HEK293 (cell line): Measurements from ENCODE around the gene TPRA1.

Experiments used
- EGR2 ChIP-seq: fragments of 450-650 bp; formaldehyde crosslinking; IDR thresholded peaks from 2 replicates; pipeline ENCODE4 v1.5.1; 2016; ENCODE audit warnings: low read depth, missing biosample characterization, missing genetic modification characterization
- GLIS1 ChIP-seq: fragments of 450-650 bp; formaldehyde crosslinking; IDR thresholded peaks from 2 replicates; pipeline ENCODE4 v1.5.1; 2016; ENCODE audit warnings: missing biosample characterization, missing genetic modification characterization
- KLF1 ChIP-seq: fragments of 450-650 bp; formaldehyde crosslinking; IDR thresholded peaks from 2 replicates; pipeline ENCODE4 v1.5.1; 2016; ENCODE audit warnings: missing biosample characterization, missing genetic modification characterization
- KLF9 ChIP-seq: fragments of 450-650 bp; formaldehyde crosslinking; IDR thresholded peaks from 2 replicates; pipeline ENCODE4 v1.5.1; 2016; ENCODE audit warnings: missing biosample characterization, missing genetic modification characterization, low read depth
- PRDM1 ChIP-seq: fragments of 450-650 bp; formaldehyde crosslinking; IDR thresholded peaks from 2 replicates; pipeline ENCODE4; 2016; ENCODE audit warnings: missing biosample characterization, missing genetic modification characterization
- REPIN1 ChIP-seq: fragments of 450-650 bp; formaldehyde crosslinking; IDR thresholded peaks from 2 replicates; pipeline ENCODE4 v1.5.1; 2017; ENCODE audit warnings: missing biosample characterization, missing genetic modification characterization, low read depth
- ZBTB20 ChIP-seq: fragments of 450-650 bp; formaldehyde crosslinking; IDR thresholded peaks from 2 replicates; pipeline ENCODE4 v1.5.1; 2016; ENCODE audit warnings: missing biosample characterization, missing genetic modification characterization
- ZFP69B ChIP-seq: fragments of 450-650 bp; formaldehyde crosslinking; IDR thresholded peaks from 2 replicates; pipeline ENCODE4 v1.5.1; 2016; ENCODE audit warnings: missing biosample characterization, missing genetic modification characterization
- ZNF138 ChIP-seq: fragments of 450-650 bp; formaldehyde crosslinking; IDR thresholded peaks from 2 replicates; pipeline ENCODE4 v1.5.1; 2016; ENCODE audit warnings: missing biosample characterization, missing genetic modification characterization, borderline replicate concordance
- ZNF140 ChIP-seq: fragments of 450-650 bp; formaldehyde crosslinking; IDR thresholded peaks from 2 replicates; pipeline ENCODE4 v1.5.1; 2016; ENCODE audit warnings: missing biosample characterization, missing genetic modification characterization
- ZNF174 ChIP-seq: fragments of 450-650 bp; formaldehyde crosslinking; IDR thresholded peaks from 2 replicates; pipeline ENCODE4 v1.5.0; 2017; ENCODE audit warnings: missing biosample characterization, mild to moderate bottlenecking, missing genetic modification characterization
- ZNF18 ChIP-seq: fragments of 450-650 bp; formaldehyde crosslinking; IDR thresholded peaks from 2 replicates; pipeline ENCODE4 v1.5.1; 2016; ENCODE audit warnings: missing biosample characterization, missing genetic modification characterization
- ZNF335 ChIP-seq: fragments of 450-650 bp; formaldehyde crosslinking; conservative IDR thresholded peaks from 2 replicates; pipeline ENCODE4 v1.5.1; 2016; ENCODE audit warnings: missing biosample characterization, missing genetic modification characterization
- ZNF510 ChIP-seq: fragments of 450-650 bp; formaldehyde crosslinking; IDR thresholded peaks from 2 replicates; pipeline ENCODE4 v1.5.1; 2018; ENCODE audit warnings: mild to moderate bottlenecking, missing genetic modification characterization, missing biosample characterization; ENCODE audit not compliant: insufficient replicate concordance
- ZSCAN18 ChIP-seq: fragments of 450-650 bp; formaldehyde crosslinking; IDR thresholded peaks from 2 replicates; pipeline ENCODE4 v1.5.1; 2016; ENCODE audit warnings: missing biosample characterization, missing genetic modification characterization
- TF ChIP-seq, protein P1 (sequence below): fragments of 450-650 bp; formaldehyde crosslinking; optimal IDR thresholded peaks from 2 replicates; pipeline ENCODE3; 2016; ENCODE audit warnings: missing biosample characterization, mild to moderate bottlenecking, missing genetic modification characterization
- TF ChIP-seq, protein P2 (sequence below): fragments of 450-650 bp; formaldehyde crosslinking; IDR thresholded peaks from 2 replicates; pipeline ENCODE4 v1.5.0; 2017; ENCODE audit warnings: missing biosample characterization, missing genetic modification characterization, borderline replicate concordance
- TF ChIP-seq, protein P3 (sequence below): fragments of 450-650 bp; formaldehyde crosslinking; IDR thresholded peaks from 2 replicates; pipeline ENCODE4; 2016; ENCODE audit warnings: missing biosample characterization, missing genetic modification characterization

TPRA1 gene

GRCh38 chr3:127629467-127630403 lies 39.2 kb upstream of the TPRA1 start (continued):
- TF ChIP-seq, protein P1, sequence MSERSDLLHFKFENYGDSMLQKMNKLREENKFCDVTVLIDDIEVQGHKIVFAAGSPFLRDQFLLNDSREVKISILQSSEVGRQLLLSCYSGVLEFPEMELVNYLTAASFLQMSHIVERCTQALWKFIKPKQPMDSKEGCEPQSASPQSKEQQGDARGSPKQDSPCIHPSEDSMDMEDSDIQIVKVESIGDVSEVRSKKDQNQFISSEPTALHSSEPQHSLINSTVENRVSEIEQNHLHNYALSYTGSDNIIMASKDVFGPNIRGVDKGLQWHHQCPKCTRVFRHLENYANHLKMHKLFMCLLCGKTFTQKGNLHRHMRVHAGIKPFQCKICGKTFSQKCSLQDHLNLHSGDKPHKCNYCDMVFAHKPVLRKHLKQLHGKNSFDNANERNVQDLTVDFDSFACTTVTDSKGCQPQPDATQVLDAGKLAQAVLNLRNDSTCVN (tag by site-specific recombination) = peak; percentile 83
- peak; percentile 51 for TF ChIP-seq ZNF18
- no peak for TF ChIP-seq ZNF174 (tag by site-specific recombination)
- no peak for TF ChIP-seq ZNF140 (tag by site-specific recombination)
- TF ChIP-seq, protein P2, sequence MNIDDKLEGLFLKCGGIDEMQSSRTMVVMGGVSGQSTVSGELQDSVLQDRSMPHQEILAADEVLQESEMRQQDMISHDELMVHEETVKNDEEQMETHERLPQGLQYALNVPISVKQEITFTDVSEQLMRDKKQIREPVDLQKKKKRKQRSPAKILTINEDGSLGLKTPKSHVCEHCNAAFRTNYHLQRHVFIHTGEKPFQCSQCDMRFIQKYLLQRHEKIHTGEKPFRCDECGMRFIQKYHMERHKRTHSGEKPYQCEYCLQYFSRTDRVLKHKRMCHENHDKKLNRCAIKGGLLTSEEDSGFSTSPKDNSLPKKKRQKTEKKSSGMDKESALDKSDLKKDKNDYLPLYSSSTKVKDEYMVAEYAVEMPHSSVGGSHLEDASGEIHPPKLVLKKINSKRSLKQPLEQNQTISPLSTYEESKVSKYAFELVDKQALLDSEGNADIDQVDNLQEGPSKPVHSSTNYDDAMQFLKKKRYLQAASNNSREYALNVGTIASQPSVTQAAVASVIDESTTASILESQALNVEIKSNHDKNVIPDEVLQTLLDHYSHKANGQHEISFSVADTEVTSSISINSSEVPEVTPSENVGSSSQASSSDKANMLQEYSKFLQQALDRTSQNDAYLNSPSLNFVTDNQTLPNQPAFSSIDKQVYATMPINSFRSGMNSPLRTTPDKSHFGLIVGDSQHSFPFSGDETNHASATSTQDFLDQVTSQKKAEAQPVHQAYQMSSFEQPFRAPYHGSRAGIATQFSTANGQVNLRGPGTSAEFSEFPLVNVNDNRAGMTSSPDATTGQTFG (tag by site-specific recombination) = no peak
- TF ChIP-seq ZBTB20 (tag by site-specific recombination) = 0 out of 2 replicates have a peak, but pooled peaks have one; percentile 14
- TF ChIP-seq ZNF335 (tag by site-specific recombination) = peak; percentile 66
- TF ChIP-seq REPIN1 (tag by site-specific recombination) = no peak
- TF ChIP-seq, protein P3, sequence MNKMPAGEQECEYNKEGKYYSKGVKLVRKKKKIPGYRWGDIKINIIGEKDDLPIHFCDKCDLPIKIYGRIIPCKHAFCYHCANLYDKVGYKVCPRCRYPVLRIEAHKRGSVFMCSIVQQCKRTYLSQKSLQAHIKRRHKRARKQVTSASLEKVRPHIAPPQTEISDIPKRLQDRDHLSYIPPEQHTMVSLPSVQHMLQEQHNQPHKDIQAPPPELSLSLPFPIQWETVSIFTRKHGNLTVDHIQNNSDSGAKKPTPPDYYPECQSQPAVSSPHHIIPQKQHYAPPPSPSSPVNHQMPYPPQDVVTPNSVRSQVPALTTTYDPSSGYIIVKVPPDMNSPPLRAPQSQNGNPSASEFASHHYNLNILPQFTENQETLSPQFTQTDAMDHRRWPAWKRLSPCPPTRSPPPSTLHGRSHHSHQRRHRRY (tag by site-specific recombination) = no peak
- peak; percentile 77 for TF ChIP-seq EGR2 (tag by site-specific recombination)
- no peak for TF ChIP-seq ZNF138 (tag by site-specific recombination)
- TF ChIP-seq GLIS1 (tag by site-specific recombination) = no peak
- no peak for TF ChIP-seq ZFP69B (tag by site-specific recombination)
- TF ChIP-seq PRDM1 (tag by site-specific recombination) = no peak
- TF ChIP-seq ZNF510 (tag by site-specific recombination) = no peak
- TF ChIP-seq ZSCAN18 = no peak
- peak; percentile 35; the same call in 1 of the 2 replicates for TF ChIP-seq KLF1 (tag by site-specific recombination)
- TF ChIP-seq KLF9 (tag by site-specific recombination) = peak; percentile 57; the same call in 1 of the 2 replicates
